Rectal smooth muscle tissue (tissue), 1 donor: Measurements from ENCODE around the gene JUND.
A peak's percentile ranks its signal among the peaks of the same experiment; 100 is the strongest.

Source experiments
- H3K27ac ChIP-seq: one replicate; pipeline ENCODE4 v1.7.0; 2013; ENCODE audit warnings: low read depth, low read length, inconsistent platforms
- H3K27me3 ChIP-seq: one replicate; pipeline ENCODE4 v1.7.0; 2013; ENCODE audit warnings: low read length; ENCODE audit not compliant: control insufficient read depth, insufficient read depth
- H3K36me3 ChIP-seq: one replicate; pipeline ENCODE4 v1.7.0; 2013; ENCODE audit warnings: low read length; ENCODE audit not compliant: control insufficient read depth, insufficient read depth
- H3K4me1 ChIP-seq: one replicate; pipeline ENCODE4 v1.7.0; 2013; ENCODE audit warnings: low read length; ENCODE audit not compliant: control insufficient read depth, insufficient read depth
- H3K4me3 ChIP-seq: one replicate; pipeline ENCODE4 v1.7.0; 2013; ENCODE audit warnings: low read length
- H3K9ac ChIP-seq: one replicate; pipeline ENCODE4 v1.7.0; 2013; ENCODE audit warnings: low read length

The JUND gene

GRCh38 chr19:18306209-18306887 is 24.9 kb upstream of the JUND start:
- Histone ChIP-seq H3K36me3 (peaks cover 2% of the 10 kb centered on the region), H3K27ac (peak overlapping the region; percentile 99), H3K4me1 (peaks cover 20% of the 10 kb centered on the region), H3K27me3 (no peaks in the 10 kb centered on the region), H3K9ac (peak overlapping the region; percentile 10), H3K4me3 (no peak overlapping the region)

GRCh38 chr19:18304458-18305310 is 23.3 kb upstream of the JUND start:
- Histone ChIP-seq H3K4me1 (peaks cover 25% of the 10 kb centered on the region), H3K27me3 (no peaks in the 10 kb centered on the region), H3K27ac (peak overlapping the region; percentile 99), H3K4me3 (peak overlapping the region; percentile 64), H3K36me3 (no peaks in the 10 kb centered on the region), H3K9ac (peak overlapping the region; percentile 50)

- Histone ChIP-seq H3K4me1 (peaks cover 25% of the 10 kb centered on the region), H3K9ac (peak overlapping the region; percentile 60), H3K27ac (peak overlapping the region; percentile 99), H3K4me3 (peak overlapping the region; percentile 64), H3K27me3 (no peaks in the 10 kb centered on the region), H3K36me3 (no peaks in the 10 kb centered on the region)
Observed at GRCh38 chr19:18304208-18304457, 22.7 kb upstream of the JUND start.

DNA sequence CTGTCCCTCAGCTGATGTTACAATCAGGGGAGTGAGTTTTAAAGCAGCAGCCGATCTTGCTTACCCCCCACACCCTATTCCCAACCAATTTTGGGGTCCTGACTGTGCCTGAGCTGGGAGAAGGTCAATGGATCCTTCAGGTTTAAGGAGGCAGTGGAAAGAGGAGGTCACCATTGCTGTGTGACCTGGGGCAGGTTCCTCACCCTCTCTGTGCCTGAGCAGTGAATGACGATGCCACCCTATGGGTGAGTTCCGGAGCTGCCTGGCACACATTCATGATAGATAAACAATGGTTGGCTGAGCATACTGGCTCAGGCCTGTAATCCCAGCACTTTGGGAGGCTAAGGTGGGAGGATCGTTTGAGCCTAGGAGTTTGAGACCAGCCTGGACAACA is 20.3 kb upstream of the JUND start:
- Histone ChIP-seq H3K9ac (no peak overlapping the region), H3K36me3 (no peaks in the 10 kb centered on the region), H3K4me3 (no peak overlapping the region), H3K27ac (peak overlapping the region; percentile 7), H3K27me3 (no peaks in the 10 kb centered on the region), H3K4me1 (peaks cover 25% of the 10 kb centered on the region)

DNA sequence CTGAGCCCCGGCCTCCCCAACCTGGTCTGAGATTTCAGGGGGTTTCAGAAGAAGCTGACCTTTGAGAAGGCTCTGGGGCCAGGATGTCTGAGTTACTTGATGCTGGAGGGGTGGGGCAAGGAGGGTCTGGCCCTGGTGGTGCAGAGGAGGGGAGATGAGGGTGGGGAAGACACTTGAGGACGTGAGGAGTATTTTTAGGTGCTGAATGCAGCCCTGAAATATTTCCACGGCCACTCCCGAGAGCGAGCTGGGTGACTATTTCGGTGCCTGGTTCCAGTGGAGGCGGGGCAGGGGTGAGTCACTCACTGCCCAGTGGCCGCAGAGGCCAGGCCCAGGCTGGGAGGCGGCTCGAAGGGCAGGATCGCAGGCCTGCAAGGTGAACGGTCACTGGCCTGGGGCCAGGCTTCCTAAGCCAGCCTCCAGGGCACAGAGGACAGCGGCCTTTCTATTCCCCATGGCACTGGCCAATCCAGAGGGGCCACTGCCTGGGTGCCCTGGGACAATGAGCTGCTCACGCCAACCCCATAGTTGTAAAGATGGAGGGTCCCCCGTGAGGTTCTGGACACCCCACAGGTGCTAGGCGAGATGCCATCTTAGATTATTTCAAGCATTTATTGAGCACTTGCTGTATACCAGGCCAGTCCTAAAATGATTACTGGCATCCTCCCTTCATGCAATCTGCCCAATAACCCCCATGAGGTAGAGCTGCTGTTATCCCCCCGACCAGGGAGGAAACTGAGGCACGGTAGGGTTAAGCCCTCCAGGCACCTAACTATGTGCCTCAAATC is 19.7 kb upstream of the JUND start:
- H3K4me3 ChIP-seq: no peak overlapping the region
- no peaks in the 10 kb centered on the region for H3K36me3 ChIP-seq
- H3K9ac ChIP-seq: no peak overlapping the region
- peaks cover 21% of the 10 kb centered on the region for H3K4me1 ChIP-seq
- peak overlapping the region; percentile 7 for H3K27ac ChIP-seq
- no peaks in the 10 kb centered on the region for H3K27me3 ChIP-seq

- Histone ChIP-seq H3K4me1 (peaks cover 12% of the 10 kb centered on the region), H3K27me3 (no peaks in the 10 kb centered on the region), H3K4me3 (no peak overlapping the region), H3K27ac (no peak overlapping the region), H3K9ac (no peak overlapping the region), H3K36me3 (no peaks in the 10 kb centered on the region)
Observed at GRCh38 chr19:18299654-18300053, 18.2 kb upstream of the JUND start.

DNA sequence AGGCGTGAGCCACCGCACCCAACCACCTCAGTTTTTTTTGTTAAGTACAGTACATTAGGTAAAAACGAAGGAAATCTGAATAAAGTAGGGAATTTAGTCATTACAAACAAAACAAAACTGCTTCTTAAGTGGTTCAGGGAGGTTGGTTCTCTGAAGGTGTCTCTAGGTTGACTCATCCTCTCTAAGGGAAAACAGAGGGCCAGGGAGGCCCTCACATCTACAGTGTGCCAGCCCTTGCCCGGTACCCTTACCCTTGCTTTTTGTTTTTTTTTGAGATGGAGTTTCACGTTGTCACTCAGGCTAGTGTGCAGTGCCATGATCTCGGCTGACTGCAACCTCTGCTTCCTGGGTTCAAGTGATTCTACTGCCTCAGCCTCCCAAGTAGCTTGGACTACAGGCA is 17.2 kb upstream of the JUND start:
- no peak overlapping the region for H3K9ac ChIP-seq

GRCh38 chr19:18297308-18297707 is 15.9 kb upstream of the JUND start:
- Histone ChIP-seq H3K36me3 (no peaks in the 10 kb centered on the region), H3K4me1 (peaks cover 11% of the 10 kb centered on the region), H3K27ac (no peak overlapping the region), H3K27me3 (no peaks in the 10 kb centered on the region), H3K4me3 (no peak overlapping the region), H3K9ac (no peak overlapping the region)

More for the DNA sequence above, 17.2 kb upstream of the JUND start:
- H3K4me1 ChIP-seq: peaks cover 5% of the 10 kb centered on the region
- no peaks in the 10 kb centered on the region for H3K27me3 ChIP-seq
- H3K4me3 ChIP-seq: no peak overlapping the region
- H3K36me3 ChIP-seq: no peaks in the 10 kb centered on the region
- H3K27ac ChIP-seq: no peak overlapping the region

DNA sequence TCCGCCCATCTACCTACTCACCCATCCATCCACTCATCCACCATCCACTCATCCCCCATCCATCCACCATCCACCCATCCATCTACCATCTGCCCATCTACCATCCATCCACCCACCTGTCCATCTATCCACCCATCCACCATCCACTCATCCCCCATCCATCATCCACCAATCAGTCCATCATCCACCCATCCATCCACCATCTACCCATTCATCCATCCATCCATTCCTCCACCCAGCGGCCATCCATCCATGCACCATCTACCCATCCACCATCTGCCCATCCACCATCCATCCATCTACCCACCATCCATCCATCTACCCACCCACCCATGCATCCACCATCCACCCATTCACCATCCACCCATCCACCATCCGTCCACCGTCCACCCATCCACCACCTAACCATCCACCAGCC is 13.6 kb upstream of the JUND start:
- Histone ChIP-seq H3K4me1 (peaks cover 8% of the 10 kb centered on the region), H3K36me3 (no peaks in the 10 kb centered on the region), H3K27me3 (no peaks in the 10 kb centered on the region), H3K4me3 (no peak overlapping the region), H3K9ac (no peak overlapping the region), H3K27ac (no peak overlapping the region)

DNA sequence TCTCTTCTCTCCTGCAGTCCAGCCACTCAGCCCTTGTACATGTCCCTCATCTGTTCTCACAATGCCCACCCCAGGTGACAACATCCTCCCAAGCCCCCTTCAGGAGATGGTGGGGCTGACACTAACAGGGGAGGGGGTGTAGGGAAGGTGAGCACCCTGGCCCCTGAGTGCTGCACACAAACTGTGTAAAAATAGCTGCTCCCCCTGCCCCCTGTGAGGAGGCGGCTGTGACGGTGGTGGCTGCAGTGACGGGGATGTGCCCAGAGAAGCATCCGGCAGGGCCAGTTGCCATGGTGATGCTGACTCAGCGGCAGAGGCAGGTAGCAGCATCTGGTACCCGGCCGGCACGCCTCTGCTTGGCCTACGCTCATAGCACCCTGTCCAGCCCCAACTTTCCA is 13.0 kb upstream of the JUND start:
- peaks cover 8% of the 10 kb centered on the region for H3K4me1 ChIP-seq
- no peak overlapping the region for H3K9ac ChIP-seq
- H3K27ac ChIP-seq: peak overlapping the region; percentile 97
- no peaks in the 10 kb centered on the region for H3K27me3 ChIP-seq
- H3K4me3 ChIP-seq: no peak overlapping the region
- H3K36me3 ChIP-seq: no peaks in the 10 kb centered on the region

DNA sequence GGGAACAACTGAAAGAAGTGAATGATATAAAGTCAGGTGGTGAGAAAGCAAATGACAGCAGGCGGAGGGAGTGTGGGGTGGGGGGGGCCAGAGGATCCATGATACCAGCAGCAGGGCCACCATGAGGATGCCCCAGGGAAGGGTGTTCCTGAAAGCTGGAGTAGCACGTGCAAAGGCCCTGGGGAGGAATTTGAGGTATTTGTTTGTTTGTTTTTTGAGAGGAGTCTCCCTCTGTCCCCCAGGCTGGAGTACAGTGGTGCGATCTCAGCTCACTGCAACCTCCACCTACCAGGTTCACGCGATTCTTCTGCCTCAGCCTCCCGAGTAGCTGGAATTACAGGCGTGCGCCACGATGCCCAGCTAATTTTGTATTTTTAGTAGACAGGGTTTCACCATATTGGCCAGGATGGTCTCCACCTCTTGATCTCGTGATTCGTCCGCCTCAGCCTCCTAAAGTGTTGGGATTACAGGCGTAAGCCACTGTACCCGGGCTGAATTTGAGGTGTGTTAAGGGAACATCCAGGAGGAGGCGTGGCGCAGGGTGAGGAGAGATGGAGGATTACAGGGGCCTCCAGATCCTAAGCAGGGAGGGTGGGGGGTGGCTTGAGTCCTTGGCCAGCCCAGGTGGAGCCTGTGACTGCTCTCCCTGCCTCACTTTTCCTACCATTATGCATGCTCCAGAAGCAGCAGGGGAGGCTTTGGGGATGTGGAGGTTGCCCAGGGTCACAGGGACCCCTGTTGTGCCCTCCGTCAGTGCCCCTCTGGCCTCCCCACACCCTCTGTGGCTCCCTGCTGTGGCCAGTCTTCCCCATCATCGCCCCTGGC is 12.4 kb upstream of the JUND start:
- Histone ChIP-seq H3K9ac (peak overlapping the region; percentile 68), H3K27me3 (no peaks in the 10 kb centered on the region), H3K4me3 (no peak overlapping the region), H3K36me3 (no peaks in the 10 kb centered on the region), H3K4me1 (peaks cover 8% of the 10 kb centered on the region), H3K27ac (peak overlapping the region; percentile 97)
